ENCODE results near the gene CRTAP.
"Not testable (repeated sequence)": the region's sequence is repeated elsewhere in the genome, so short reads cannot be mapped to it uniquely, and the experiment has no call there.

The CRTAP gene

DNA sequence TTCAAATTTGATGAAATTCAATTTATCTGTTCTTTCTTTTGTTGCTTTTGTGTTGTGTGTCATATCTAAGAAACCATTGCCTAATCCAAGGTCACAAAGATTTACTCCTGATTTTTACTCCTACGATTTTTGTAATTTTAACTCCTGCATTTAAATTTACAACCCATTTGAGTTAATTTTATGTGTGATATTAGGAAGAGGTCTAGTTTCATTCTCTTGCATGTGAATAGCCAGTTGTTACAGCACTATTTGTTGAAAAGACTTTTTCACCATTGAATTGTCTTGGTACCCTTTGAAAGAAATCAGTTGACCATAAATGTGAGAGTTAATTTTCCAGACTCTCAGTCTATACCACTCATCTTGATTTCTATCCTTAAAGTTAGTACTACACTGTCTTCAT is 23.9 kb downstream of the CRTAP start:
- no peak for FAIRE-seq
- no peak for DNase-seq (ENCODE audit: extremely low spot score, insufficient read length, low read depth)

DNA sequence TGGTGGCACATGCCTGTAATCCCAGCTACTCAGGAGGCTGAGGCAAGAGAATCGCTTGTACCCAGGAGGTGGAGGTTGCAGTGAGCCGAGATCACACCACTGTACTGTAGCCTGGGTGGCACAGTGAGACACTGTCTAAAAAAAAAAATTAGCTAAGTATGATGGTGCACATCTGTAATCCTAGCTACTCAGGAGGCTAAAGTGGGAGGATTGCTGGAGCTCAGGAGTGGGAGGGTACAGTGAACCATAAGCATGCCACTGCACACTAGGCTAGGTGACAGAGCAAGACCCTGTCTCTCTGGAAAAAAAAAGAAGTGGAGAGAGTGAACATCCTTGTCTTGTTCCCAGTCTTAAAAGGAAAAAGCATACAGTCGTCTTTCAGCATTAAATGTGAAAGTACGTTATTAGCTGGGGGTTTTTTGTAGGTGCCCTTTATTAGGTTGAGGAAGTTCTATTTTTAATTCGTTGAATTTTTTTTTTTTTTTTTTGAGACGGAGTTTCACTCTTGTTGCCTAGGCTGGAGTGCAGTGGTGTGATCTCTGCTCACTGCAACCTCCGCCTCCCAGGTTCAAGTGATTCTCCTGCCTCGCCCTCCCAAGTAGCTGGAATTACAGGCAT is 25.3 kb downstream of the CRTAP start:
- DNase-seq (ENCODE audit: extremely low spot score, insufficient read length, low read depth) = not testable (repeated sequence)
- FAIRE-seq = peak; percentile 63

DNA sequence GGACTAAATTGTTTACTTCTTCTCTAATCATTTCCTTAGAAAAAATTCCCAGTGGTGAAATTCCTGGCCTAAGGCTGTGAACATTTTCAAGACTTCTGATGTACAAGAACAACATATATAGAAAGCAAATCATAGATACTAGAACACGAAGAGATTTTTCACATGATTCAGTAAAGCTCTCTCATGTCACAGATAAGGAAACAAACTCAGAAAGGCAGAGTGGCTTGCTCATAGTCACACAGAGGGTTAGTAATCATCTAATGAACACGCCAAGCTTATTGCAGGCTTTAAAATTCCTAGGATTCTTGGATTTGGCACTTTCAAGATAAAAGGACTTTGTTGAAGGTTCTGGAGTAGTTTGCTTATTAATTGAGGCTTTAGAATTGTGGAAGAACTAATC is 26.2 kb downstream of the CRTAP start:
- DNase-seq (ENCODE audit: extremely low spot score, insufficient read length, low read depth) = no peak
- no peak for FAIRE-seq

DNA sequence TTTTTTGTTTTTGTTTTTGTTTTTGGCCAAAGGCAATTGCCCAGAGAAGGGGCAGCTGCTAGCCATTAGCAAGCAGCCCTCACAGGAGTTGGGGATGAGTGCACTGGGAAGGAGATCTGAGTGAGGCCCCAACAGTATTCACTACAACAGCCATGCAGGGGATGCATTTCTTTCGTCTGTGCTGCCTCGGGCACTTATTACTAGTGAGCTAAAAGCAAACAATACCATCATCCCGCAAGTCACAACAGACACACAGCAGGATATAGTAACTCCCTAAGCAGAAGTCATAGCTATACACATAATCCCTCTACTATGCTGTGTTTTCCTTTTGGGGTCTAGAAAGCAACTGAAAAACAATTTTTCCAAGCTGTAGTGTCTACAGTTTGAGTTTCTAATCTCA is 27.2 kb downstream of the CRTAP start:
- no peak for DNase-seq (ENCODE audit: extremely low spot score, insufficient read length, low read depth)
- FAIRE-seq = no peak

DNA sequence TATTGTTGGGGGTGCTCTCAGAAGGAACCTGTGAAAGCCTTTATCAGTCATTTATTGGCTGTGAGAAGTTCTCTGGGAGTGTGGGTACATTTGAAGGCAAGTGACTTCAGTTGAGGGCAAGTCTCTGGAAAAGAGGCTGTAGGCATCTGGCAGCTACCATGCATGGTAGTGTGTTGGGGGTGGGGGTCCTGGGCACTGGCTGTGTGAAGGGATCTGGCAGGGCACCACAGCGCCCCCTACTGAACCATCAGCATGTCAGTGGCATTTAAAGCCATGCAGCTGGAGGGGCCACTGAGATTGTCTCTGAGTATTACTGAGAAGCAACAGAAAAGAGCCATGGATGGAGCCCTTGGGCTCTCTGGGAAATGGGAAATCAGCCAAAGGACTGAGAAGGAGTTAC is 30.6 kb downstream of the CRTAP start:
- FAIRE-seq (no peak), DNase-seq (ENCODE audit: extremely low spot score, insufficient read length, low read depth) (no peak)

DNA sequence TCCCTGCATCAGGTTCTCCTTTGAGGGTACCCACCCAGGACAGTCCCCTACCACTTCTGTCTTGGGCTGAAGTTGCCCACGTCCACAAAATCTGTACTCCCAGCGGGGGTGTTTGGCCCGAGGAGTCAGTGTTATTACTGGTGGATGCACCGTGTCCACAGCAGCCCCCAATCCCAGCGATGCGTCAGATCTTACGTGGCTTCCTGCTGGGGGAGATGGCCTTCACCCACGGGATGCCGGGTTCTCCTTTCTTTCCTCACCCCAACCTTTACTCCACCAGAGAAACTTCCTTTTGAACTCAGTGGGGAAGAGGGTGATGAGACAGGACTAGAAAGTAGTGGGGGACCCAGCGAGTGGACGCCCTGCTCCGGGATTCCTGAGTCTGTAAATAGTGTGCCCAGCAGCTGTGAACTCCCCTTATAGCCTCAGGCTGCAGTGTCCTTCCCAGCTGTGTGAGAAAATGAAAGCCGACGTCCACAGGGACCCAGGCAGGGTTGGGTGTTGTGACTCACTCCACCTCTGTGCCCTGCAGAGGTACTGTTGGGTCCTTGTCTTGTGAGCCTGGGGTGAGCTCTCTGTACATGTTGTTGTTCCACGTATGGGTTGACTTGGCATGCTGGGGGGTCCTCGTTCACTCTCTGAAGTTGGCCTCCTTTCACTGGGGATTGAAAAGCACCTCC is 31.5 kb downstream of the CRTAP start:
- FAIRE-seq (no peak), DNase-seq (ENCODE audit: extremely low spot score, insufficient read length, low read depth) (no peak)

DNA sequence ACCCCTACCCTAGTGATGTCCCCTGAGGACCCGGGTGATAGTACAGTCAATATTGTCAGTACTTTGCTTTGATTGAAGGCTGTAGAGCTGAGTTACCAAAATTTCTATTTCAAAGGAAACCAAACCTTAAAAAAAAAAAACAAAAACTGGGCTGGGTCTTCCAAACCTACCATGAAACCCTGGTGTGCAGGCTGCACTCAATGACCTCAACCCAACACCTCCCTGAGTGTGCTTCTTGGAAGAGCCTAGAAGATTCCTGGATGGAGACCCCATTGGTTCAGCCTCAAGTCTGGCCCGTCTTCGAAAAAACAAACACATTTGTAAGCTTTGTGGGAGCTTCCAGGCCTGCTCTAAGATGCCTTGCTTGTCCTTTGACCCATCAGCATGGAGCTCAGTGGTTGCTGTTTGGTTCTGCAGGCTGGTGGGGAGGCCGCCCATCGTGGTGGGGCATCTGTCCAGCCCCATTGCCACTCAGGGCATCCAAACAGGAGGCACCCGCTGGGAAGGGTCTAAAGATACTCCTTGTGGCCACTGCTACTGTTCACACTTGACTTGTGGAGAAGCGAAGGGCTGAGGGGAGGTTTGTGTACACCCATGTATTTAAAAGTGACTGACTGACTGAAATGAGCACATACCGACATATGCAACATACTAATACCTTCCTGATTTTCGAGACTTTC is 32.2 kb downstream of the CRTAP start:
- DNase-seq (ENCODE audit: extremely low spot score, insufficient read length, low read depth) (no peak), FAIRE-seq (no peak)

DNA sequence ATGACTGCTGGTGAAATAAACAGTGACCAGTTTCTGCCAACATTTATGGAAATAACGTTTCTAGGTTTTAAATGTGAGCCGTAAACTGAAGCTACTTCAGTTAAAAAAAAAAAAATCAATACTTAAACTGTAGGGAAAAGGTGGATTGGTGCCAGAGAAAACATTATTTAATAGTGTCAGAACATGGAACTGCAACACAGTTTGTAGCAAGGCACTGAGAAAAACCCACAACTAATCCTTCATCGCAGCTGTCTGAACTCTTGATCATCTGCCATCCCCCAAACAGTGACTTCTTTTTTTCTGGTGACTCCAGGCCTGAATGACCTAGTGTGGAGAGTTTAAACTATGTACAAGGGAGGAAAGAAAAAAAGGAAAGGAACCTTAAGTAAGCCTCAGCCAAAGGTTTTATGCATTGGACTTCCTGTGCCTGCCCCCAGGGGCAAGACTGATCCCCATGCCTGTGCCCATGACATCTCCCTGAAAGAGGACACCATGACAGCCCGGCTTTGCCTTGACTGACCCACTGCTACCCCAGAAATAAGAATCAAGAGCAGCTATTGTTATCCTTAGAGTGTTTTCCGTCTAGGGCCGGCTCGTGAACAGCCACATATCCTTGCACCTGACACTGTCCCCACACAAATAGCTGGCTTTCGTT is 33.1 kb downstream of the CRTAP start:
- no peak for DNase-seq (ENCODE audit: extremely low spot score, insufficient read length, low read depth)
- no peak for FAIRE-seq

DNA sequence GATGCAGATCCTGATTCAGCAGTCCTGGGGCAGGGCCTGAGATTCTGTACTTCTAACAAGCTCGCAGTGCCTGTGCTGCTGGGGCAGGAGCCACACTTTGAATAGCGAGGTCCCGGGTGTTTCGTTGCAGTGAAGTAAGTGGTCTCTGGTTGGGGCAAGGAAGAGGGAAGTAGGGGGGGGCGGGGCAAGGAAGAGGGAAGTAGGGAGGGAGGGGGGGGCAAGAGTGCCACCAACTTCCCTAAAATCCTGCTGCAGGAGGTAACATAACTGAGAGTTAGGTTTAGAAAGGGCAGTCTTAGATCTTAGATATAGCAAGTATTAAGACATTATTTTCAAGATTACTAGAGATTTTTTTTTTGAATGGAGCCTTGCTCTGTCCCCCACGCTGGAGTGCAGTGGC is 35.5 kb downstream of the CRTAP start:
- FAIRE-seq = no peak
- no peak for DNase-seq (ENCODE audit: extremely low spot score, insufficient read length, low read depth)

DNA sequence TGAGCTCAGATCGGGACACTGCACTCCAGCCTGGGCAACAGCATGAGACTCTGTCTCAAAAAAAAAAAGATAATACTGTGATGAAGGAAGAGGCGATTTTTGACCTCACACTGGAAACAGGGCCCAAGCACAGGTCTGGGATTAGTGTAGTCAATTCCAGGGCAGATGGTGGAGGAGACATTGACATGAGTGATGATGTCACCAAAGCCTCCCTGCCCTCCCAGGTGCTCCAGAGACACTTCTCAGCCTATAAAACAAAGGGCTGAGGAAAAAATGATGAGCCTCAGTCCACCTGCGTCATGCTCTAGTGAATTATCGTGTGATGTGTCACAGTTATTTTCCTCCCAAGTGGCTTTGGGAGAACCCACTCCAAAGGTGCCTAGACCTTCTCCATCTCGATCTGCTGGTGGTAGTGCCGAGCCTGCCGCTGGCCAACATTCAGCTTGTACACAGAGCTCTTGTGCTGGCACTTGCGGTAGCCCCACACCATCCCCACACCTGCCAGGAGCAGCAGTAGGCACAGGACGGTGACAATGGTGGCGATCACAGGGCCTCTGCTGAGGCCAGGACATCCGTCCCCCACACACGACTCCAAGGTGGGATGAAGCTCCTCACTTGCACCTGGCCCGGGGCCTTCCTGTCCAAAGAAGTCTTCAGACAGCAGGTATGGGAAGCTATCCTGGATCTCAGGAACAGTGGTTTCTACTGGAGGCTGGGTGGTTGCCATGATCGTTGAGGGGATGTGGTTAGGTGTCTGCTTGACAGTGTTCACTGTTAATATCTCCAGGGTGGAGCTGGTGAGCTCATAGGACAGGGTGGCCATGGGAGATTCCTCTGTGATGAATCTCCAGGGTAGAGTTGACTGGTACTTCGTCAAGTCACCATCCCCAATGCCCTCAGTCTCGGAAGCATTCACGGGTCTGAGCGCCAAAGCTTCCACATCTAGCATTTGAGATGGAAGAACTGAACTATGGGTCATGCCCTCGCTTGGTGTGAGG is 38.8 kb downstream of the CRTAP start:
- no peak for FAIRE-seq
- DNase-seq (ENCODE audit: extremely low spot score, insufficient read length, low read depth) = no peak

DNA sequence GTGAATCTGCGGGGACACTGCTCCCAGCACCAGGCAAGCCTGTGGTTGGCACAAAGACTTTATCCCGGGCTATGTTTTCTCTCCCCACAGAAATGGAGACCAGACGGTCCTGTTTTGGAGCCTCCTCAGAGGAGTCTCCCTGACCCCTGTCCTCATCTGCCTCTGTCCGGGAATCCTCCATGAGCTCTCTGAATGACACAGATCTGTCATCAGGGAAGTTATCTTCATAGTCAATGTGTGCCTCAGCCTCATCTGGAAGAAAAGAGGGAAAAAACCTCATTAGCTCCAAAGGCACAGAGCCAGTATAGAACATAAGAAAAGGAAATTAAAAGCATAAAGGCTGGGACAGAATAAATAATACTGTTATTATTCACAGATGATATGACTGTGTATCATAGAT is 40.0 kb downstream of the CRTAP start:
- DNase-seq (ENCODE audit: extremely low spot score, insufficient read length, low read depth) (no peak), FAIRE-seq (no peak)

DNA sequence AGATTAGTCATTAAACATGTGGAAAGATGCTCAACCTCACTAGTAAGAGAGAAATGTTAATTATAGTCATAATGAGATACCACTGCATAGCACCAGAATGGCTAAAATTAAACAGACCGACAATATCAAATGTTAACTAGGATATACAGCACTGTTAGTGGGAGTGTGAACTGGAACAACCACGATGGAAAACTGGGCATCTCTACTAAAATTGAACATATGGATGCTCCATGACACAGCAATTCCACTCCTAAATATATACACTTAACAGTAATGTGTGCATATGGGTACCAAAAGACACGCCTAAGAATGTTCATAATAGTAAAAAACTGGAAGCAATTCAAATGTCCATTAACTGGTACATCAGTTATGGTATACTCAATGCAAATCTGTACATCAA is 41.5 kb downstream of the CRTAP start:
- FAIRE-seq (no peak), DNase-seq (ENCODE audit: extremely low spot score, insufficient read length, low read depth) (no peak)

DNA sequence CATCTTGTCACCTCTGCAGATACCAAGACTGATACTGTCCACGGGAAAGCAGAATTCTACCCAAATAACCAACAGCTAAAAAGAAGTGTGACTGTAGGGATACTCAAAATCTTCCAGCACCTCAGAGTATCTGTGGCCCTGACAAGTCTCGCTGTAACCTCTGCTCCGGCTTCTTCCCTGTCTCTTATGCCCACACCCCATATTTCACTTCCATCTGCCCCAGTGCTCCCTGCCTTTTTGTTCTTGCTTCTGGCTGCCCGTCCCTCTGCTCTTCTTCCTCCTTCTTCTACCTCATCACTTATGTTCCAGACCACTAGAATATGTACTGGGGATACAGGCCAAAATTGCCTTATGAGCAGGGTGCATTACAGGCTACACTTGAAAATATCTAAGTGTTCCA is 45.4 kb downstream of the CRTAP start:
- DNase-seq (ENCODE audit: extremely low spot score, insufficient read length, low read depth) = no peak
- no peak for FAIRE-seq

DNA sequence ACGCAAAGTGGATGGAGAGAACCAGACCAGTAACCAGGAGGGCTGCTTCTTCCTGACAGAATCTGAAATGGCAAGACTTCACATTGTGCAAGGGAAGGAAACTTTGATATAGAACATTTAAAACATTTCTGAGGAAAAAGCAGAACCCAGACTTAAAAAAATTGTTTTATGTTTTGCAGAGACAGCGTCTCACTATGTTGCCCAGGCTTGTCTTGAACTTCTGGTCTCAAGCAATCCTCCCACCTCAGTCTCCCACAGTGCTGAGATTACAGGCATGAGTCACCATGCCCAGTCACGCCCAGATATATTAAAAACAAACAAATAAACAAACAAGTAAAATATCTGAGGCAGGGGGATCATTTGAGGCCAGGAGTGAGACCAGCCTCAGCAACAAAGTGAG is 46.2 kb downstream of the CRTAP start:
- FAIRE-seq (no peak), DNase-seq (ENCODE audit: extremely low spot score, insufficient read length, low read depth) (no peak)

DNA sequence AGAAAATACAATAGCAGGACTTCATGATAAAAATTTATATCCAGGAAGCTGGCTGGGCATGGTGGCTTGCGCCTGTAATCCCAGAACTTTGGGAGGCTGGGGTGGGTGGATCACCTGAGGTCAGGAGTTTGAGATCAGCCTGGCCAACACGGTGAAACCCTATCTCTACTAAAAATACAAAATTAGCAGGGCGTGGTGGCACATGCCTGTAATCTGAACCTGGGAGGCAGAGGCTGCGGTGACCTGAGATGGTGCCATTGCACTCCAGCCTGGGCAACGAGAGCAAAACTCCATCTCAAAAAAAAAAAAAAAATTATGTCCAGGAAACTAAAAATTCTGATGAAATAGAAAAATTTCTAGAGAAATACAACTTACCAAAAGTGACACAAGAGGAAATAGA is 48.8 kb downstream of the CRTAP start:
- not testable (repeated sequence) for DNase-seq (ENCODE audit: extremely low spot score, insufficient read length, low read depth); FAIRE-seq

DNA sequence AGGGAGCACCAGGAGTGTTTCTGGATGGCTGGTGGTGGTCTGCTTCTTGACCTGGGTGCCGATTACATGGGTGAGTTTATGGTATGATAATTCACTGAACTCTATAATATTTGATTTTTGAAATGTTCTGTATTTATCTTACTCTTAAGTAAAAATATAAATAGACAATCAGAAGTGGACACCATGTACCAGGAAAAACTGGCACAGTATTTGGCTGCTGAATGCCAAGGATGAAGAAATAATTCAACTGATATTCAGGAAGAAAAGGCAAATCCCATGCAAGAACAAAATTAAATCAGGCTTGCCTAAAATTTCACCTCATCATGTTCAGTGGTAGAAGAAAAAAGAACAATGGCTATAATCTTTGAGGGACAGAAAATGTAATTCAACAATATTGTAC is 51.6 kb downstream of the CRTAP start:
- no peak for FAIRE-seq

DNA sequence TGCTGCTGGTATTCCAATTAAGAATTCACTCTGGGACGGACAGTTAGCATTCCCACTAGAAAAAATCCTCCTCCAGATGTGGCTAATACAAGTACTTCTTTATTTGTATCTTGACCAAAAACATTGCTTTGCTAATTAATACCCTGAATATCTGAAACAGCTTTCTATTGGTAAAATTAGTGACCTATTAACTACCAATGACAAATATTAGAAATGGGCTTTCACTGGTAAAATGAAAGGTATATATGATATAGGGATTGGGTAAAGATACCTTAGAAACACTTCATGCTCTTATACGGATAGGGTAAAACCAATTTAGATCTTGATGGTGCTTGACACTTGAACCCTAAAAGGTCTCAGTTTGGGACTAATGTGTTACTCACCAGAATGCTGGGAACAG is 52.3 kb downstream of the CRTAP start:
- FAIRE-seq = no peak
- no peak for DNase-seq (ENCODE audit: extremely low spot score, insufficient read length, low read depth)

More for the DNA sequence above, 51.6 kb downstream of the CRTAP start:
- no peak for DNase-seq (ENCODE audit: extremely low spot score, insufficient read length, low read depth)

DNA sequence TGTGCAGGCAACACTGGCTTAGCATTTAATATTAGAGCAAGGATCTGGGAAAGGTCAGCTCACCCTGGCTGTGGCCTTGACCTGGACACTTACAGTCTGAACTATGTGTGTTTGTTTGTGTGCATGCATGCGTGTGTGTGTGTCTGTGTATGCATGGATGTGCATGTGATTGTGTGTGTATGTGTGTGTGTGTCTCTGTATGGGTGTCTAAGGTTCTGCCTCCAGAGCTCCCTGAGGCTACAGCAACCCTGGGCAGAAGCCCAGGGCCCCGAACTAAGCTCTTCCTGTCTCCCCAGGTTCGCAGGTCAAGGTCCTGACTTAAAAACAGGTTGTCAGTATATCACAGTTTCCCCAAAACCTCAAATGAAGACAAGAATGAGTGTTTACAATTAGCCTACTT is 53.5 kb downstream of the CRTAP start:
- DNase-seq (ENCODE audit: extremely low spot score, insufficient read length, low read depth) = no peak

DNA sequence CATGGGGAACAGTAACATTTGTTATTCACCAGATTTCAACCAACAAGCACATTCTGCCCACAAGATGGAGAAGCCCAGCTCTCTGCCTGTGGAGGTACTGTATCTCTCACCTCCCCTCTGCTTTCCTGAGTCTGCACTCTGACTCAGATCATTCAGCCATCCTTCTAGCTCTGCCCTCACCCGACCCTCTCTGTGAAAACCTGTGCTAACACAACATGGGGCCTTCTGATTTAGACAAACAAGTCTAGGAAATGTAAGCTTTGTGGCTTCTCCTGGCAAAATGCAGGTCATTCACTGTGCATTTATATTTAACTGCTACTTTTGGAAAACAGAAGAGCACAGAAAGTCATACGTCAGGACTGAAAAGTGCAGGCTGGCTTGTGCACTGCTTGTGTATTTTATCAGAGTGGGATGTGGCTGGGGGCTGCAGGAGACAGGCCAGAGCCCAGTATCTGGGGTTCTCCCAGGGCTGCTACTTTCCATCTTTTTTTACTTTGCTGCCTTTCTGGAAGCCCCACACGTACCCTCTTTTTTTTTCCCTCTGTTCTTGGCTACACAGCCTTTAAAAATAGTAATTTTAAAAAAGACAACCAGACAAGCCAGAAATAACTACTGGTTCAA is 54.0 kb downstream of the CRTAP start:
- DNase-seq (ENCODE audit: extremely low spot score, insufficient read length, low read depth) (no peak), FAIRE-seq (no peak)

More for the DNA sequence above, 53.5 kb downstream of the CRTAP start:
- no peak for FAIRE-seq
